ENCODE measurements around the gene FAM184B. TPM values are rescaled to one million over a fixed set of nuclear protein-coding genes. Genes with fewer than 3 reads are reported as not detected.
A peak's percentile ranks its signal among the peaks of the same experiment; 100 is the strongest.

Gene FAM184B
- polyA plus RNA-seq (ENCODE audit: insufficient read length in 3 of 3), result under 1 TPM; 0.50 to 0.84 (median 0.77) TPM
- long read RNA-seq, donor 1, partial matches to known transcripts, result 24 of 29 reads
- long read RNA-seq, donor 1, other reads (novel, unspliced or antisense), result 5 of 29 reads
- long read RNA-seq, donor 2, result 0 reads
- long read RNA-seq, donor 3, result 0 reads
- long read RNA-seq, donor 4, result 0 reads
- long read RNA-seq, donor 5, result 0 reads
- long read RNA-seq, donor 6, result 0 reads
- long read RNA-seq, donor 7, result 0 reads
- long read RNA-seq, donor 8, result 0 reads
- long read RNA-seq, donor 9, result 0 reads
- long read RNA-seq, donor 10, result 0 reads
- long read RNA-seq, donor 11, result 0 reads
- long read RNA-seq, donor 12, result 0 reads
- long read RNA-seq, donor 13, partial matches to known transcripts, result 7 of 7 reads
- long read RNA-seq, donor 13, other reads (novel, unspliced or antisense), result 0 of 7 reads
- long read RNA-seq, donor 14, result 0 reads
- long read RNA-seq, donor 15, result 0 reads
- long read RNA-seq, donor 16, result 0 reads

- no peak for DNase-seq
Observed at GRCh38 chr4:17781300-17782287, at the start of gene FAM184B. TSS of gene FAM184B (minus strand) at chr4:17781621. CDS start at chr4:17781299, 322 bp downstream.

DNA sequence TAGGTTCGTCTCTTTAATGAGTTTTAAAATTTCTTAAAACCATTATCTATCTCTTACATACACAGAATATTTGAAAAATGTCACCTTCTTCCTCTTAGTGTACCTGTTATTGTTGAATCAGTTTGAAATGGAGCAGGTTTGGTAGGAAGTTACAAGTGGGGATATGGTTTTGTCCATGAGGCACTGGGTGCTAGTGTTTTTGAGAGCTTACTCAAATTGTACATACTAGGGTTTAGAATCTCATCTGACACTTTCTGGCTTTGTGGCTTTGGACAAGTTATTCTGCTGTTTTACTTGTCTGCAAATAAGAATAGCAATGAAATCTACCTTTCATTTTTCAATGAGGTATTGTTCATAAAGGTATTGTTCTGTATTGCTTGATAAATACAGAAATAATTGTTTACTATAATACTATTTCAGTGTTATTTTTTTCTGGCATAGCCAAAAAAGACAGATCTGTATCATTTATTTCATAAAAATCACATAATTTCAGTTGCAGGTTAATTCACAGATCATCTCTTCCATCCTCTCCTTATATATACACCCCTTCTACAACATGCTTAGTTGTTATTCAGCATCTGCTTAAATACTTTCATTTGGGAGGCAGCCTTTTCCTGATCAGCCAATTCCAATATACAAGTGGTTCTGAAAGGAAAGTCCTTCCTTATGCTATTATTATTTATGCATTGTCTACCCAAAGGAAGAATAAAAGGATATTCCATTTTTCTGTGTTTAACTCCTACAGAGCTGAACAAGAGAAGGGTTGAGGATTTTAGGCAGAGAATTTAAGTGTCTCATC, 42.6 kb upstream of the FAM184B start:
- DNase-seq, result no peak

DNA sequence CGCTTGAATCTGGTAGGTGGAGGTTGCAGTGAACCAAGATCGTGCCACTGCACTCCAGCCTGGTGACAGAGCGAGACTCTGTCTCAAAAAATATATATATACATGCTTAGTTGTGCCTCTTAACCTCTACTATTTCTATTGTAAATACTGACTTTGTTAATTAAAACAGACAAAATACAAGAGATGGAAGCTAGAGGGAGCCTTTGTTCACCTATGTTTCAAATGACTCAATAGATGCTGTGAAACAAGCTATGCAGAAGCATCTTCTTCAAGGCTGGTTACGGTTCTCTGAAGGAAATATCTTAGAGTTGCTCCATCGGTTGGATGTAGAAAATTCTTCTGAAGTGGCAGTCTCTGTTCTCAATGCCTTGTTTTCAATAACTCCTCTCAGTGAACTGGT, 35.6 kb upstream of the FAM184B start:
- peak; percentile 35 for DNase-seq

- DNase-seq, result no peak
Observed at GRCh38 chr4:17816142-17816541, 34.7 kb upstream of the FAM184B start.

GRCh38 chr4:17814140-17814539, 32.7 kb upstream of the FAM184B start:
- no peak for DNase-seq

- DNase-seq, result no peak
Observed at GRCh38 chr4:17812801-17813200, 31.4 kb upstream of the FAM184B start.

GRCh38 chr4:17812125-17812524, 30.7 kb upstream of the FAM184B start:
- DNase-seq, result no peak

- DNase-seq, result no peak
Observed at GRCh38 chr4:17811078-17811603, 29.7 kb upstream of the FAM184B start.

GRCh38 chr4:17810260-17811077, 29.0 kb upstream of the FAM184B start, which contains the start of the genes DCAF16 and NCAPG:
TSS of gene DCAF16 (minus strand) at chr4:17810757. CDS start at chr4:17804141, 6,616 bp downstream.
TSS of gene NCAPG (plus strand) at chr4:17810979. CDS start at chr4:17811078, 99 bp downstream.
- peak; percentile 100 for DNase-seq

DNA sequence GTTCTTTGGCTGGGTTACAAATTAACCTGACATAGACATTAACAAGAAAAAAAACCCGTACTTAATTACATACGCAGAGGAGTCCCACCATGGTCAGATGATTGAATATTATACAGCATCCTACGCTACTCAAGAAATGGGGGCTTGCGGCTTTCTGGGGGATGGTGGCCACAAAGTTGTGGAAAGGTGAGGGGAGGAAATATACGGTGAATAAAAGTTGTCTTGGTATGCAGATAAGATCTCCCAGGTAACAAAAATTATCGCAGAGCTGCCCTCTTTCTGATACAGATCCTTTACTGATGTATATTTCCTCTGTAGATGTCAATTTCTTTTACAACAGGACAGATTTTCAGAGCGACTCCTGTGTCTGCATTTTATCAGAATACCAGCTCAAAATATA, 28.2 kb upstream of the FAM184B start:
- DNase-seq, result no peak

- no peak for DNase-seq
Observed at GRCh38 chr4:17807446-17807845, 26.0 kb upstream of the FAM184B start.

GRCh38 chr4:17805580-17806155, 24.2 kb upstream of the FAM184B start:
- no peak for DNase-seq

GRCh38 chr4:17797808-17798207, 16.4 kb upstream of the FAM184B start:
- no peak for DNase-seq

- no peak for DNase-seq
Observed at GRCh38 chr4:17794730-17795129, 13.3 kb upstream of the FAM184B start.

- DNase-seq, result no peak
Observed at GRCh38 chr4:17788956-17789355, 7.5 kb upstream of the FAM184B start.

- DNase-seq, result no peak
Observed at GRCh38 chr4:17787315-17787714, 5.9 kb upstream of the FAM184B start.

DNA sequence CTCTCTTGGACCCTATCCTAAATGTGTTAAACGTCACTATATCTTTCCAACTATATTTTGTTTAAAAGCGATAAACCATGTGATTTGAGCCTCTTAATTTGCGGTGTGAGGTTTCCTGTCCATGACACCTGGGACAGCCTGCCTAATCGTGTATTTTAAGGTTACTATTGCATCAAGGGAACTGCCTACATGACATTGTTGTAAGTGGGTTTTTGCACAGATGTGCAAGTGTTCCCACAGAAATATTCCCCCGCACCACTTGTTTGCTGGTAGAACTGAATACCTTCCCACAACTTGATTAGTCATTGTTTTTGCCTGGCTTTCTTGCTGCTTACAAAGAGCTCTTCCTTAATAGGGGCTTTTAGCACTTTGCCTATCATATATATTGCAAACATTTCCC, 5.1 kb upstream of the FAM184B start:
- no peak for DNase-seq

GRCh38 chr4:17785858-17786257, 4.4 kb upstream of the FAM184B start:
- no peak for DNase-seq

GRCh38 chr4:17780501-17781299, 721 bp downstream of the FAM184B start:
- no peak for DNase-seq
